Astrocyte of the spinal cord (primary cell): ENCODE measurements around the gene TSPAN10.

Source experiments
- DNase-seq: peaks from one replicate; pipeline ENCODE4 v3.0.0; 2011; ENCODE audit warnings: low read depth, low spot score
- H3K4me3 ChIP-seq: 2 replicates; pipeline ENCODE4 v1.5.1; 2011; ENCODE audit warnings: low read depth, mild to moderate bottlenecking, low read length, moderate library complexity
- CTCF ChIP-seq: IDR thresholded peaks from 2 replicates; pipeline ENCODE4 v1.5.1; 2012; ENCODE audit warnings: low read depth, mild to moderate bottlenecking, low read length, inconsistent platforms
- in situ Hi-C: cut with HindIII; loops from 2 replicates; pipeline ENCODE4 v1.10.0; 2017; ENCODE audit warnings: low sequenced_read_pairs

TSPAN10 gene

GRCh38 chr17:81635431-81635830 is 1.6 kb upstream of the TSPAN10 start:
- TF ChIP-seq CTCF: no peak
- DNase-seq: no peak
- H3K4me3 ChIP-seq: peak overlapping the region; percentile 94
- in situ Hi-C loops: no loop called here

- in situ Hi-C loops: no loop called here
- no peak for TF ChIP-seq CTCF
- DNase-seq: no peak
- peak overlapping the region; percentile 94 for H3K4me3 ChIP-seq
Measured at GRCh38 chr17:81635973-81636504, 957 bp upstream of the TSPAN10 start.

- no peak for TF ChIP-seq CTCF
- in situ Hi-C loops: no loop called here
- H3K4me3 ChIP-seq: no peak overlapping the region
- no peak for DNase-seq
Measured at GRCh38 chr17:81638683-81639082, 1.7 kb downstream of the TSPAN10 start.

GRCh38 chr17:81640011-81640410 is 3.0 kb downstream of the TSPAN10 start:
- no peak overlapping the region for H3K4me3 ChIP-seq
- no peak for DNase-seq
- in situ Hi-C loops: no loop called here
- TF ChIP-seq CTCF: no peak

- peak; percentile 47 for DNase-seq
- TF ChIP-seq CTCF: no peak
- H3K4me3 ChIP-seq: no peak overlapping the region
- in situ Hi-C loops: no loop called here
Measured at GRCh38 chr17:81641825-81642489, 5.0 kb downstream of the TSPAN10 start.

- in situ Hi-C loops: no loop called here
- no peak for TF ChIP-seq CTCF
- no peak overlapping the region for H3K4me3 ChIP-seq
- no peak for DNase-seq
Measured at GRCh38 chr17:81644496-81644895, 7.5 kb downstream of the TSPAN10 start.
